B cell (primary cell): Measurements from ENCODE around the gene VWA8. TPM values are rescaled to one million over a fixed set of nuclear protein-coding genes. Genes with fewer than 3 reads are reported as not detected.

ENCODE experiments used
- ATAC-seq: fragments of 200-7000 bp; cut with Tn5 transposase; one replicate; pipeline ENCODE4 v1.10.0; 2021; ENCODE audit warnings: low read depth, mild to moderate bottlenecking, moderate number of reproducible peaks, moderate library complexity
- CTCF ChIA-PET: fragments of 350-600 bp; sonication (Branson Sonifier 250); formaldehyde crosslinking; loops from one replicate; lab custom pipeline; 2021; ENCODE audit warnings: antibody characterized with exemption, inconsistent platforms; lab: Charles Lee
- POLR2A ChIA-PET: fragments of 350-600 bp; sonication (Branson Sonifier 250); formaldehyde crosslinking; loops from one replicate; lab custom pipeline; 2021; ENCODE audit warnings: antibody characterized with exemption; lab: Charles Lee
- DNase-seq: peaks from one replicate; pipeline ENCODE4 v3.0.0; 2013
- H2AFZ ChIP-seq: 2 replicates; pipeline ENCODE4 v1.6.1; 2012; ENCODE audit warnings: mild to moderate bottlenecking, low read depth, low read length; ENCODE audit not compliant: insufficient read depth, poor library complexity, severe bottlenecking
- H3K27ac ChIP-seq, 2 donors: 1 replicate in 1 of 2; 2 replicates in 1 of 2; pipeline ENCODE4 v1.5.1; 2012 to 2013; ENCODE audit warnings: low read length in 2 of 2, mild to moderate bottlenecking in 2 of 2, moderate library complexity in 1 of 2
- H3K27me3 ChIP-seq, 4 experiments: fragments of 200-600 bp in 1 of 4; sonication (generic) in 1 of 4; replicated peaks in 1 of 4; 1 replicate in 2 of 4; 2 replicates in 2 of 4; pipeline versions ENCODE4 v1.6.1 to v1.7.0; 2013 to 2016; ENCODE audit warnings: low read length in 3 of 4, mild to moderate bottlenecking in 2 of 4, mixed read lengths in 1 of 4, moderate library complexity in 1 of 4; ENCODE audit not compliant: insufficient read depth in 4 of 4, control insufficient read depth in 3 of 4; ENCODE audit errors: control extremely low read depth in 1 of 4
- H3K36me3 ChIP-seq, 2 experiments: replicated peaks in 1 of 2; 1 replicate in 1 of 2; 2 replicates in 1 of 2; pipeline versions ENCODE4 v1.6.1 to v1.7.1; 2013; ENCODE audit warnings: low read length in 1 of 2; ENCODE audit not compliant: insufficient read depth in 2 of 2, control insufficient read depth in 1 of 2; ENCODE audit errors: control extremely low read depth in 1 of 2, extremely low read depth in 1 of 2
- H3K4me1 ChIP-seq, 2 donors: fragments of 200-600 bp in 1 of 2; sonication (generic) in 1 of 2; 1 replicate in 1 of 2; 2 replicates in 1 of 2; pipeline versions ENCODE4 v1.5.1 to v1.6.1; 2013 to 2017; ENCODE audit warnings: low read length in 2 of 2; ENCODE audit not compliant: control insufficient read depth in 2 of 2, insufficient read depth in 2 of 2
- H3K4me2 ChIP-seq: replicated peaks from 2 replicates; pipeline ENCODE3; 2012; ENCODE audit warnings: mild to moderate bottlenecking, low read depth, low read length; ENCODE audit not compliant: poor library complexity, severe bottlenecking
- H3K4me3 ChIP-seq, 5 experiments: fragments of 200-600 bp in 1 of 5; sonication (generic) in 1 of 5; 1 replicate in 3 of 5; 2 replicates in 2 of 5; pipeline versions ENCODE4 v1.5.1 to v1.7.0; 2011 to 2016; ENCODE audit warnings: low read length in 4 of 5, mild to moderate bottlenecking in 4 of 5, low read depth in 2 of 5, control low read depth in 1 of 5, moderate library complexity in 1 of 5; ENCODE audit not compliant: insufficient read depth in 1 of 5; ENCODE audit errors: control extremely low read depth in 1 of 5, extremely low read depth in 1 of 5
- H3K79me2 ChIP-seq: fragments of 200-600 bp; sonication (generic); one replicate; pipeline ENCODE4 v1.6.0; 2016; ENCODE audit warnings: low read length; ENCODE audit not compliant: control insufficient read depth, insufficient read depth
- H3K9ac ChIP-seq: fragments of 200-600 bp; sonication (generic); 2 replicates; pipeline ENCODE4 v1.6.1; 2017; ENCODE audit warnings: mild to moderate bottlenecking, low read length, moderate library complexity
- H3K9me3 ChIP-seq, 3 donors: one replicate each; pipeline versions ENCODE4 v1.6.1 to v1.7.1; 2013; ENCODE audit warnings: low read length in 2 of 3; ENCODE audit not compliant: control insufficient read depth in 2 of 3, insufficient read depth in 1 of 3; ENCODE audit errors: control extremely low read depth in 1 of 3
- H4K20me1 ChIP-seq: 2 replicates; pipeline ENCODE4 v1.6.0; 2012; ENCODE audit warnings: mild to moderate bottlenecking, low read length; ENCODE audit not compliant: insufficient read depth, control insufficient read depth, poor library complexity, severe bottlenecking
- H3K27ac Mint-ChIP-seq: one replicate; pipeline ENCODE4 v1.8.0; 2021; ENCODE audit warnings: mixed read lengths
- H3K27me3 Mint-ChIP-seq: one replicate; pipeline ENCODE4 v1.8.0; 2021; ENCODE audit warnings: mixed read lengths
- H3K4me1 Mint-ChIP-seq: one replicate; pipeline ENCODE4 v1.8.0; 2021; ENCODE audit warnings: mixed read lengths
- H3K4me3 Mint-ChIP-seq: one replicate; pipeline ENCODE4 v1.8.0; 2021; ENCODE audit warnings: mixed read lengths
- H3K9me3 Mint-ChIP-seq: one replicate; pipeline ENCODE4 v1.8.0; 2022; ENCODE audit warnings: mixed read lengths; ENCODE audit not compliant: insufficient read depth
- CTCF ChIP-seq: fragments of 200-600 bp; IDR thresholded peaks from one replicate; pipeline ENCODE4 v1.8.0; 2022; ENCODE audit warnings: antibody characterized with exemption, mild to moderate bottlenecking
- EZH2 ChIP-seq: IDR thresholded peaks from 2 replicates; pipeline ENCODE4 v1.6.1; 2012; ENCODE audit warnings: borderline replicate concordance, low read depth, mild to moderate bottlenecking, moderate library complexity, low read length; ENCODE audit not compliant: insufficient read depth, poor library complexity, severe bottlenecking
- whole genome bisulfite sequencing: methylation state at CpG from one replicate; pipeline ENCODE4 v1.1.5; 2013; ENCODE audit warnings: missing lambda C conversion rate; ENCODE audit not compliant: insufficient coverage; 5-methylcytosine and 5-hydroxymethylcytosine counted together
- intact Hi-C: fragments of 100-400 bp; cut with micrococcal nuclease; formaldehyde crosslinking; loops from one replicate; pipeline ENCODE4 v1.10.0; 2022
- polyA plus RNA-seq: library from polyadenylated mRNA; depleted of rRNA; stranded (reverse); fragments of >200 nt; gene quantifications from 2 replicates; pipeline ENCODE4 v1.2.3, GENCODE V29; 2012
- total RNA-seq, 2 donors: library from RNA; stranded (reverse); fragments of 120-200 nt in 1 of 2; gene quantifications; 1 replicate in 1 of 2; 2 replicates in 1 of 2; pipeline versions ENCODE4 v1.2.3 to v1.2.4, GENCODE V29; 2013 to 2022

VWA8 gene
- total and polyA plus RNA-seq, 2 donors (not counting 1 experiment from before 2014, with no cell fraction given): 6.0 to 19.7 TPM

DNA sequence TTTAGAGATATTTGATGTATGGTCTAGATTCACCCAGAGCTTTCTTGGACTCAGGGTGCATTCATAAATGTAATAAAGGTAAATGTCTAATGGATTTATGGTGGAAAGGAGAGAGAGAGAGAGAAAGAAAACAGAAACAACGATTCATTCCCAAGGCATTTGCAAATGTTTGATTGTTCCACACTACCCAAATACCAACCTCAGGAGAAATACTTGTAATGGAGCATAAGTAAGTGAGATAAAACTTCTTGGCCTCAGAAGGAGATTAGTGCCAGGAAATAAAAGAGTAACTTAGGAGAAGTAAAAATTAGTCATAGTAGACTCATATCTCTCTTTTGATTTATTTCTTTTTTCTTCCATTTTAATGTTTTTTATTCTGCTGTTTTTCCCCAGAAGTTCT lies 46.9 kb upstream of the VWA8 start:
- Mint-ChIP-seq H3K27ac (no peak overlapping the region), H3K4me3 (no peak overlapping the region), H3K4me1 (no peaks in the 10 kb centered on the region), H3K27me3 (peaks cover 8% of the 10 kb centered on the region), H3K9me3 (no peaks in the 10 kb centered on the region)
- no peak for TF ChIP-seq CTCF
- no peak for TF ChIP-seq EZH2
- Histone ChIP-seq H3K27ac (no peak overlapping the region), H3K36me3 (no peaks in the 10 kb centered on the region), H4K20me1 (no peaks in the 10 kb centered on the region), H3K9ac (no peak overlapping the region), H3K4me3 (no peak overlapping the region), H3K9me3 (no peaks in the 10 kb centered on the region), H3K27me3 (no peaks in the 10 kb centered on the region), H2AFZ (no peak overlapping the region), H3K4me2 (no peak overlapping the region), H3K79me2 (no peaks in the 10 kb centered on the region), H3K4me1 (no peaks in the 10 kb centered on the region)
- CTCF ChIA-PET: no interaction called here
- intact Hi-C loops: no loop called here
- no CpG with 5 or more reads among the region's 1 CpG for WGBS
- POLR2A ChIA-PET: no interaction called here
- DNase-seq (no peak), ATAC-seq (no peak)

GRCh38 chr13:42002066-42002465 lies 41.2 kb upstream of the VWA8 start:
- intact Hi-C loops: no loop called here
- POLR2A ChIA-PET: no interaction called here
- H3K27me3 ChIP-seq: peaks cover 0 to 4% (median 0%) of the 10 kb centered on the region in 4 experiments
- no peaks in the 10 kb centered on the region for H3K79me2 ChIP-seq
- peaks cover 9% of the 10 kb centered on the region for H3K27me3 Mint-ChIP-seq
- no peak overlapping the region for H3K4me3 ChIP-seq
- H3K4me2 ChIP-seq: no peak overlapping the region
- H3K27ac Mint-ChIP-seq: no peak overlapping the region
- no peaks in the 10 kb centered on the region for H3K4me1 ChIP-seq
- no peaks in the 10 kb centered on the region for H4K20me1 ChIP-seq
- CTCF ChIA-PET: no interaction called here
- H3K36me3 ChIP-seq: no peaks in the 10 kb centered on the region
- H3K9ac ChIP-seq: no peak overlapping the region
- ATAC-seq (no peak), DNase-seq (no peak)
- no peaks in the 10 kb centered on the region for H3K9me3 ChIP-seq
- no peak overlapping the region for H3K4me3 Mint-ChIP-seq
- no peak for TF ChIP-seq CTCF
- no peak for TF ChIP-seq EZH2
- no peaks in the 10 kb centered on the region for H3K4me1 Mint-ChIP-seq
- H3K9me3 Mint-ChIP-seq: no peaks in the 10 kb centered on the region
- no CpG with 5 or more reads among the region's 2 CpGs for WGBS
- no peak overlapping the region for H2AFZ ChIP-seq
- no peak overlapping the region for H3K27ac ChIP-seq
